ENCODE results near the gene SPEF2.
"Not testable (repeated sequence)": the region's sequence is repeated elsewhere in the genome, so short reads cannot be mapped to it uniquely, and the experiment has no call there.

The SPEF2 gene

GRCh38 chr5:35816881-35817521 is 199.3 kb downstream of the SPEF2 start:
- no peak for DNase-seq (ENCODE audit: low read depth in 1 of 2, low spot score in 1 of 2)

DNA sequence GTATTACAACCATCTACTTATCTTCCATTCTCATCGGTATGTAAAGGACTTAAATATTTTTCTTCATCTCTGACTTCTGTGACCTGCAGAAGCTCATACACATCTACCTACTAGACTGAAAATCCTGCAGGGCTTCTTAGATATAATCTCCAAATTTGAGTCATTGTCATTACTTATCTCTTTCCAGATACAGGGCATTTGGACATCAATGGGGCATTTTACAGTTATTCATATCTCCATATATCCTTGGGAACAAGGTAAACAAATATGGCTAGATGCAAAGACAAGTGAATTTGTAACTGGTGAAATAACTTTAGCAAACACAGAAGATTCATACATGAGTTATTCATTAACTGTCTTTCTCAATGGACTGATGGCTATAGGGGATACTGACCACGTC is 201.4 kb downstream of the SPEF2 start:
- no peak for DNase-seq (ENCODE audit: low read depth in 1 of 2, low spot score in 1 of 2)

DNA sequence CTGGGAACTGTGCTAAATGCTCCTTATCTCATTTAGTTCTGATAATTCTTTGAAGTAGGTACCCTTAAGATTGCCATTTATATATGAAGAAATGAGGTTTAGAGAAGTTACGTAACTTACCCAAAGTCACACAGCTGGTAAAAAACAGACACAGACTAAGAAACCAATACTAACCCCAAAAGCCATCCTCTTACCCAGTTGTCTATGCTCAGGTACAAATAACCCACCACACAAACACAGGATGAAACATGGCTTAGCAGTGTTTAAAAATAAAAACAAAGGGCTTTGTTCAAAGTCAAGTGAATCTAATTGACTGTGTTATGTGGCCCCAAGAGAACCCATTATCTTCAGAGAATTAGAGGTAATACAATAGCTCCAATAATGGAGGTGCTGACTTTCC is 202.0 kb downstream of the SPEF2 start:
- no peak for DNase-seq (ENCODE audit: low read depth in 1 of 2, low spot score in 1 of 2)

DNA sequence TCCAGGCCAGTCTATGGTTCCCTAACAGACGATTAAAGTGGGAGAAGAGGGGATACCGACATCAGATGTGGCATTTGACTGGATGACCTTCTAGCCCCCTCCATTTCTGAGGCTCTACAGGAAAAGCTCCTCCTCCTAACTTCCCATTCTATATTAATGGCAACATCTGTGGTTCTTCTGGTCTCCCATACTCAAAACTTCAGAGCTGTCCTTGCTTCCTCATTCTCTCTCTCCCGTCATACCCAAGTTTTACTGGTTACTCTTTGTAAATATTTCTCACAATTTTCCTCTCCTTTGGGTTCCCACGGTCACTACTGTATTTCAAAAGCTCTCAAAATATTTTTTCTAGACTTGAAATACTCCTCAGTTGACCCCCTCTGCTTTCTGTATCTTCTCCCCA is 203.1 kb downstream of the SPEF2 start:
- DNase-seq (ENCODE audit: low read depth in 1 of 2, low spot score in 1 of 2) = no peak

DNA sequence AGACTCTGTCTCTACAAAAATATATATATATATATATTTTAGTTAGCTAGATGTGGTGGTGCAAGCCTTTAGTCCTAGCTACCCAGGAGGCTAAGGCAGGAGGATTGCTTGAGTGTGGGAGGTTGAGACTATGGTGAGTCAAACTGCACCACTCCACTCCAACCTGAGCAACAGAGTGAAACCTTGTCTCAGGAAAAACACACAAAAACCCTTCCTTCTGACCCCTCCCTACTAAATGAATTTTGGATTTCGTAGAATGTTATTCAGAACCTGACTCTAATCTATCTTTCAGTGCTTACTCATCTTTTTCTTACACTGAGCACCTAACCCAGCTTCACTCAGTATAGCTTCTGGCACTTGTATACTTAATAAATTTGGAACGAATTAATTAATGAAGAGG is 203.8 kb downstream of the SPEF2 start:
- no peak for DNase-seq (ENCODE audit: low read depth in 1 of 2, low spot score in 1 of 2)

GRCh38 chr5:35822511-35822910 is 204.8 kb downstream of the SPEF2 start:
- DNase-seq (ENCODE audit: low read depth in 1 of 2, low spot score in 1 of 2) = no peak

DNA sequence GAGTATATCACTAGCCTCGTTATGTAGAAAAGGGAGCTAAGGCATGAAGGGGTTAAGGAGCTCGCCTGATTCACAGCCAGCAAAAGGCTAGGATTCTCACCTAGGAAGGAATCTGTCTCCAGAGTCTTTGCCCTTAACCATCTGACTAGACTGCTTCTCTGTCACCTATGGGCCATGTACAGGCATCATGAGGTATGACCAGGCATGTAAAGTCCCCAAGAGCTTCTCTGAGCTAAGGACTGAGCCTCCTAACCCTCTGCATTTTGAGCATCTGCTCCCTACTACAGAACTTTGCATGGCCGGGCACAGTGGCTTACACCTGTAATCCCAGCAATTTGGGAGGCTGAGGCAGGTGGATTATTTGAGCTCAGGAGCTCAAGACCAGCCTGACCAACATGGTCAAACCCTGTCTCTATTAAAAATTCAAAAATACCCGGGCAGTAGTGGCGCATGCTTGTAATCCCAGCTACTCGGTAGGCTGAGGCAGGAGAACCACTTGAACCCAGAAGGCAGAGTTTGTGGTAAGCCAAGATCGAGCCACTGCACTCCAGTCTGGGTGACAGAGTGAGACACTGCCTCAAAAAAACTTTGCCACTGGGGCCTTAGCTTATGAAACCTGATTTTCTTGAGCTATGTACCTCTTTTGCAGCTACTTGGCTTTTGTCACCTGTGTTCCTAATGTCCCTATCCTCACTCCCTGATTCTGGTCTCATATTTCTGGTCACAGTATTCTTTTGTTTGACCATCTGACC is 205.9 kb downstream of the SPEF2 start:
- DNase-seq (ENCODE audit: low read depth in 1 of 2, low spot score in 1 of 2) = no peak

GRCh38 chr5:35826056-35826455 is 208.4 kb downstream of the SPEF2 start:
- DNase-seq (ENCODE audit: low read depth in 1 of 2, low spot score in 1 of 2) = no peak

GRCh38 chr5:35826554-35826953 is 208.9 kb downstream of the SPEF2 start:
- DNase-seq (ENCODE audit: low read depth in 1 of 2, low spot score in 1 of 2) = no peak

DNA sequence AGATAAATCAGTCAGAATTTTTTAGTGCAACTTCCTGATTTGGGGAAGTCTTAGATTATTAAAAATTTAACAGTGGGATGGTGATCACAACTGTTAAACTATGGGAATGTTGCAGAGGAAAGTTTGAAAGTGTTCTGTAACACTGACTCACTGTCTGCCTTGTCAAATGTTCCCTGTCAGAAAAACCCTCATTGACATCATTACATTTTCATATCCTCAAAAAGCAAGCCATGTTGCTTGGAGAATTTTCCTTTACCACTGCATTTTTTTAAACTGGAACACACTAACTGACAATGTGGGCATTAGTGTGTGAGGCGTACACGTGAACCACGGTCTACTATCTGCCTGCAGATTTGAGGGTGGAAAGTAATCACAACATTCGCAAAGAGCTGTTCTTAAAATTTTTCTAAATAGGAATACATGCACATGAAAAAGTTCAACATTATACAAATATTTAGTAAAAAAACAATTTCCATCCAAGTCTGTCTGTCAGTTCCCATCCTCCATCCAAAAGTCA is 210.5 kb downstream of the SPEF2 start:
- no peak for DNase-seq (ENCODE audit: low read depth in 1 of 2, low spot score in 1 of 2)

- no peak for DNase-seq (ENCODE audit: low read depth in 1 of 2, low spot score in 1 of 2)
These were observed 212.9 kb downstream of the SPEF2 start for GRCh38 chr5:35830587-35830986.

- no peak for DNase-seq (ENCODE audit: low read depth in 1 of 2, low spot score in 1 of 2)
These were observed 215.1 kb downstream of the SPEF2 start for GRCh38 chr5:35832762-35833161.

DNA sequence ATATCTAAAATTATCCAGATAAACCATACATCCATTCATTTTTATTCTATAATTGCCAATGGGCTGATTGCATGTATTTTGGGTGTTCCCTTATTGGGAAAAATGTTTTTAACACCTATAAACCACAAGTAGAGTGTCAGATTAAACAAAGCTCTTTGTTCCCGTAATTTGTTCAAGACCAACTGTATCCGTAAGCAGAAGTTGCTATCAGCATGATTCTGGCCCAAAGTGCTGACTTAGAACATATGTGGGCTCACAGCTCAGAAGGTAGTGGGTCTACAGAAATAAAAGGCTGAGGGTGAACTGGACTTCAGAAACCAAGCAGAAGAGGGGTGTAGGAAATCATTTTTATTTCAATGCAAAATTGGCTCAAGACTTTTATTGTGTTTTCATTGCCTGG is 215.6 kb downstream of the SPEF2 start:
- no peak for DNase-seq (ENCODE audit: low read depth in 1 of 2, low spot score in 1 of 2)

GRCh38 chr5:35835796-35836742 is 218.4 kb downstream of the SPEF2 start:
- no peak for DNase-seq (ENCODE audit: low read depth in 1 of 2, low spot score in 1 of 2)

GRCh38 chr5:35838370-35839042 is 220.8 kb downstream of the SPEF2 start:
- DNase-seq (ENCODE audit: low read depth in 1 of 2, low spot score in 1 of 2) = no peak

- no peak for DNase-seq (ENCODE audit: low read depth in 1 of 2, low spot score in 1 of 2)
These were observed 225.2 kb downstream of the SPEF2 start for GRCh38 chr5:35842856-35843255.

DNA sequence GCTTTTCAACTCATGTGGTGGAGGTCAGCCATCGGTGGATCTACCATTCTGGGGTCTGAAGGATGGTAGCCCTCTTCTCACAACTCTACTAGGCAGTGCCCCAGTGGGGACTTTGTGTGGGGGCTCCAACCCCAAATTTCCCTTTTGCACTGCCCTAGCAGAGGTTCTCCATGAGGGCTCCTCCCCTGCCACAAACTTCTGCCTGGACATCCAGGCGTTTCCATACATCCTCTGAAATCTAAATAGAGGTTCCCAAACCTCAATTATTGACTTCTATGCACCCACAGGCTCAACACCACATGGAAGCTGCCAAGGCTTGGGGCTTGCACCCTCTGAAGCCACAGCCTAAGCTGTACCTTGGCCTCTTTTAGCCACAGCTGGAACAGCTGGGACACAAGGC is 227.8 kb downstream of the SPEF2 start:
- not testable (repeated sequence) for DNase-seq (ENCODE audit: low read depth in 1 of 2, low spot score in 1 of 2)

DNA sequence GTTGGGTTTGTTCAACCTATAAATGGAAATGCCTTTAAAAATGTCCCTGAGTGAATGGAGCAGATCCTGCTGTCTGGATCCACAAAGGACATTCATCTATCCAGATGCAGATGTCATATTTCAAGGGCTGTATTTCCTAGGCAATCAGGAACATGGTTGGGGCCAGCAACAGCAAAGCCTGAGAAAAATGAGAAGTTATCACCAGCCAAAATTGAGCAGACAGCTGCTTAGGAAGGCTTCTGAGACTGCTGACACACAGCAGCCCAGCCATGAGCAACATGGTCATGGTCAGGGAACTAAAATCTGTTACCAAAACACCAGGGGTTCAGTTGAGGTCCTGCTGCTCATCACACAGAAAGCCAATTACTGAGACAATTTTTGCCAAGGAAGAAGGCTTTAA is 229.8 kb downstream of the SPEF2 start:
- no peak for DNase-seq (ENCODE audit: low read depth in 1 of 2, low spot score in 1 of 2)

DNA sequence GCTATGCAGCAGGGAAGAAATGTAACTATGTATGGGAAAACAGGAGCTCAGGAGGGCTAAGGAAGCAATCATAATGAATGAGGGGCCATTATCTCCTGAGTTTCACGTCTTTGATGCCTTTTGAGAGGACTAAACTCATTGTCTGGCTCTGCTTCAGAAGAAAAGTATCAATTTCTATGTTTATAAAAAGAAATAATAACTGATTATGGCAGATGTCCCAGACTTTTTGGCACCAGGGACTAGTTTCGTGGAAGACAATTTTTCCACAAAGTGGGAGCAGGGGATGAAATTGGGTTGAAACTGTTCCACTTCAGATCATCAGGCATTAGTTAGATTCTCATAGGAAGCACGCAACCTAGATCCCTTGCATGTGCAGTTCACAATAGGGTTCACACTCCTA is 230.3 kb downstream of the SPEF2 start:
- no peak for DNase-seq (ENCODE audit: low read depth in 1 of 2, low spot score in 1 of 2)

DNA sequence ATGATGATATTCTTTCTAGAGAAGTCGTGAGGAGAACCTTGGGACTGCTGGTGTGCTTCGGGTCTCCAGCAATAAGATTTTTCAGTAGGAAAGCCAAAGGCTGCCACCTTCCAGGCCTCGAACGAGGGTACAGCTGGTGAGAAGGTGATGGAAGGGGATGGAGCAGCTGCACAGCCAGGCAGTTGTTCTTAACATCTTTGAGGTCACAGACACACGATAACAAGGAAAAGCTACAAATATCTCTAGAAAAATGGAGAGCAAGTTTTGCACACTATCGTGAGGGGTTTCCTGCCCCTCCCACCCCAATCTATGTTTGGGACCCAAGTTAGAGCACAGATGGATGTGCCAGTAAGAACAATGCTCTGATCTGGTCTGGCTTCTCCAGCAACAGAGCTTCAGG is 232.2 kb downstream of the SPEF2 start:
- no peak for DNase-seq (ENCODE audit: low read depth in 1 of 2, low spot score in 1 of 2)

Measured in activated T-helper 1 cell treated with anti-CD3 and anti-CD28 coated beads, Interleukin-2, amount 50 U/mL, for 16 hours (primary cell).